CD4-positive, alpha-beta T cell treated with Interleukin-17A for 4 hours (primary cell): ENCODE data around the gene RUSF1.
A peak's percentile ranks its signal among the peaks of the same experiment; 100 is the strongest.
"Not testable (repeated sequence)": the region's sequence is repeated elsewhere in the genome, so short reads cannot be mapped to it uniquely, and the experiment has no call there.

Experiments used
- DNase-seq: peaks from one replicate; pipeline ENCODE4 v3.0.0-alpha.2; 2020; ENCODE audit warnings: mixed read lengths

Gene RUSF1

DNA sequence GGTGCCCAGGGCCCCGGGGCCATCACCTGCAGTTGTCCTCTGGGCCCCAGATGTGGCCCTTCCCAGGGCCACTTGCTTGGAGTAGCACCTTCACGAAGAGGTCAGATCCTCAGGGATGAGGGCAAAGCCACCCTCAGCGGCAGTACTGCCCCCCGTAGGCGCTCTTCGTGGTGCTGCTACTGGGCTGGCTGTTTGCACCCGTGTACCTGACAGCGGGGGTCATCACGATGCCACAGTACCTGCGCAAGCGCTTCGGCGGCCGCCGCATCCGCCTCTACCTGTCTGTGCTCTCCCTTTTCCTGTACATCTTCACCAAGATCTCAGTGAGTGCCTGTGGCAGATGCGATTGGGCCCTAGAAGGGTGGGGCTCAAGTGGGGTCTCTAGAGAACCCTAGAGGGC, 22.6 kb downstream of the RUSF1 start:
- DNase-seq = no peak

DNA sequence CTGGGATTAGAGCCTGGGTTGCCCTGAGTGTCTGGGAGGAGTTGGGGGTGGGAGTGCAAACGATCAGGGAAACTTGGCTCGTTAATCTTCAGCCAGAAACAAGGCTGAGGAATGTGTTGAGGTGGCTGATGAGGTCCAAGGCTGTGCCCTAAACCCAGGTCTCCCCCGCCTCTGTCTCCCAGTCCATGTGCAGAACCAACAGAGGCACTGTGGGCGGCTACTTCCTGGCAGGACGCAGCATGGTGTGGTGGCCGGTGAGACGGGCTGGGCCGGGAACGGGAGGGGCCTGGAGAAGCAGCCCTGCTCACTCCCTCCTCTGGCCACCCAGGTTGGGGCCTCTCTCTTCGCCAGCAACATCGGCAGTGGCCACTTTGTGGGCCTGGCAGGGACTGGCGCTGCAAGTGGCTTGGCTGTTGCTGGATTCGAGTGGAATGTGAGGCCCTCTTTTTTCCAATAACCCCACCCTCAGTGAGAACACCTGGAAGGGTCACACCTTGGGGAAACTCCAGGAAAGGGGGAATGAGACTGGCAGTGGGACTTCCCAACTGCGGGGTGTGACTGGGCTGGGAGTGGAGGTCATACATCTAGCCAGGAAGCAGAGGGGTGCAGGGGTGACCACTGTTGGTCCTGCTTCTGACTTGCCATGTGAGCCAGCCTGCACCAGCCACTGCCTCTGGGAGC, 23.6 kb downstream of the RUSF1 start:
- DNase-seq = no peak

DNA sequence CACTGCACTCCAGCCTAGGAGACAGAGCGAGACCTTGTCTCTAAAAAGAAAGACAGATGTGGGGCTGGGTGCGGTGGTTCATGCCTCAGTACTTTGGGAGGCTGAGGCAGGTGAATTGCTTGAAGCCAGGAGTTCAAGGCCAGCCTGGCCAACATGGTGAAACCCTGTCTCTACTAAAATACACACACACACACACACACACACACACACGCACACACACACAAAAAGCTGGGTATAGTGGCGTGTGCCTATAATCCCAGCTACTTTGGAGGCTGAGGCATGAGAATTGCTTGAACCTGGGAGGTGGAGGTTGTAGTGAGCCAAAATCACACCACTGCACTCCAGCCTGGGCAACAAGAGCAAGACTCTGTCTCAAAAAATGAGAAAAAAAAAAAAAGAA, 24.1 kb downstream of the RUSF1 start:
- DNase-seq = not testable (repeated sequence)

DNA sequence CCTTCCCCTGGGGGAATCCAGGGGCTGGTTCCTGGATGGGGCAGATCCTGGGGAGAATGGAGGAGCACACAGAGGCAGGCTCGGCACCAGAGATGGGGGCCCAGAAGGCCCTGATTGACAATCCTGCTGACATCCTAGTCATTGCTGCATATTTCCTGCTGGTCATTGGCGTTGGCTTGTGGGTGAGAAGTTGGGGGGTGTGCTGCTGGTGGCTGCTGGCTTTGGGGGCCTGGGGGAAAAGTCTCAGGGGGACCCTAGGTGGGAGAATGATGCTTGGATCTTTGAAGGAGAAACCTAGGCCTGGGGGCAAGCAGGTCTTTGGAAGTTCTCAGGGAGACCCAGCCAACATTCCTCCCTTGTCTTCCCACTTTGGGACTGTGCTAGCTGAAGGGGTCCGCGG, 25.1 kb downstream of the RUSF1 start, which contains the start of gene SLC5A2:
SLC5A2 (plus strand) TSS at position 43 of the 400 bp plus-strand sequence; CDS start at position 57, 14 bp downstream.
- no peak for DNase-seq

DNA sequence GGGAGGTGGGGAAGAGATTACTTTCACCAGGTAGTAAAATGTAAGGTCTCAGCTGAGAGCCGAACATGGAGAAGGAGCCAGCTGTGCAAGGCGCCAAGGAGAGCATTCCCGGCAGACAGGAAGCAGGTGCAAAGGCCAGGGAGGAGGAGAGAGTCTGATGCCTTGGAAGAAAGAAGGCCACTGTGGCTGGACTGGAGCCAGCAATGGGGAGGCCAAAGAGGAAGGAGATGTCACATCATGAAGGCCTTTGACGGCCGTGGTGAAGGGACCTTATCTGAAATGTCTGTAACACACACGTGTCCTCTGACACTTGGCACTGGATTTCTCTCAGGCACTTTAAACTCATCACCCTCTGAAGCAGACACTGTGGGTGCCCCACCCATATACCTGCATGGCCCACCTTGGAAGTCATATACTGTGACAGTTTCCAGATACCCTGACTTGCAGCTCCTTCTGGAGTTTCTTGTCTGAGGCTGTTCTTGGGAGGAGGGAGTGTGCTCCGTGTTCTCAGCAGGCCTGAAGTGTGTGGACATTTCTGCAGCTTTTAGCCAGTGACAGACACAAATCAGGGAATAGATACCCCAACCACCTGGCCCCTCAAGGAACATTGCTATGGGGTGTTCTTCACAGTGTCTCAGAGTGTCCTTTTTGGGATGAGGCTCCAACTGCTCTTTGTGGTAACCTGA, 27.2 kb downstream of the RUSF1 start:
- no peak for DNase-seq

DNA sequence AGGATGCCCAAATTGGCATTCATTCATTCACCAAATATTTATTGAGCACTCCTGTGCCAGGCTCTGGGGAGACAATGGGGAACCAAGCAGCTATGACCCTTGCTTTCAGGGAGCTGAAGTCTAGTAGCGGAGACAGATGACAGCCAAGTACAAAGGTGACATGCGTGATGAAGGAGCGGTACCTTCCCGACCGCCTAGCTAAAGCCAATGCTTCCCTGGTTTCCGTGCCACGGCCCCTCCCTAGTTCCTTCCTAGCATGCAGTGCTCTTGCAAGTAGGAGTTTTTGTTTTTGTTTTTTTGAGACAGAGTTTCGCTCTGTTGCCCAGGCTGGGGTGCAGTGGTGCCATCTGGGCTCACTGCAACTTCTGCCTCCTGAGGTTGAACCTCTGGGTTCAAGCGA, 28.4 kb downstream of the RUSF1 start:
- no peak for DNase-seq

DNA sequence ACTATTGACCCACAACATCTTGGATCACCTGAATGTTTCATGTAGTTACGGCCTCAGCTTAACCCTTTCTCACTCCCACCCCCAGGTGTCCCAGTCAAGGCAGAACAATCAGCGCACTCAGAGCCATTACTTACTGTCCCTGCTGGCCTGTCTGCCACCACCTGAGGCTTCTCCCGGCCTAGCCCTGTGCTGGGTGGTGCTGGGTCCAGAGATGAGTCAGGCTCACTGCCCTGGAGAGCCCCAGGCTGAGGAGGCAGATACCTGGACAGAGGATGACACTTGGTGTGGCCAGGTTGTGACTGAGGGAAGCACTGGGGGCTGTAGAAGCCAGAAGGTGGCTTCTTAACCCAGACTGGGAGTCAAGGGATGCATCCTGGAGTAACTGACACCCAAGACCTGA, 29.2 kb downstream of the RUSF1 start:
- DNase-seq = no peak

DNA sequence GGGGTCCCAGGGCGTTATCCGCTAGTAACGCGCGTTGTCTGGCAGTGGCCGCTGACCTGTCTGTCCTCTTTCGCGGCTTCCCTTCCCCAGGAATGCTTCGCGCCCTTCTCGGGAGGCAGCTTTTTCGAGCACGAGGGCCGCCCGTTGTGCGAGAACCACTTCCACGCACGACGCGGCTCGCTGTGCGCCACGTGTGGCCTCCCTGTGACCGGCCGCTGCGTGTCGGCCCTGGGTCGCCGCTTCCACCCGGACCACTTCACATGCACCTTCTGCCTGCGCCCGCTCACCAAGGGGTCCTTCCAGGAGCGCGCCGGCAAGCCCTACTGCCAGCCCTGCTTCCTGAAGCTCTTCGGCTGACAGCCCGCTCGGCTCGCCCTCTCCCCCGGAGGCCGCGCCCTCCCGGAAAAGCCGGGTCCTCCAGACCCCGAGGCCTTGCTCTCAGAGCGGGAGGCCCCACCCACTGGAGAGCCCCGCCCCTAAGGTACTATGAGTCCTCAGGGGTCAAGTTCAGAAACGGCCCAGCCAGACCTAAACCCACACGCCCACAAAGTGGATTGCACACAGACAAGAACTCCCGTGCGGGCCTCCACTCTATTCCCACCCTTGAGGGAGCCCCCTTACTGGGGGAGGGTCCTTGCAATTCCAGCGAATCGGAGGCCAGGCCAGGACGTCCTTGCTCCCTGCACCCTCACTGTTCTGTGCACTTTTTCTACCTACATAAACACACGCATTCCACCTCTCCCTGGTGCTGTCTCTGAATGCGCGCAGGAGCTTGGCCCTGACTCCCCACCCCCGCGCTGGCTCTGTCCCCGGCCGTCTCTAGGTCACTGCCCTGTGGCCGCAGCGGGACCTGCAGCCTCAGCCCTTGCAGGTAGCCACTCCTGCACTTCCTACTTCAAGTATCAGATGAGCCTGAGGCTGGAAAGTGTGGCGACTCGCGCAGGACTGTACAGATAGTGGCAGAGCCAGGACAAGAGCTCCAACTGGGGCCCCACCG, 30.7 kb downstream of the RUSF1 start:
- peak; percentile 64 for DNase-seq

DNA sequence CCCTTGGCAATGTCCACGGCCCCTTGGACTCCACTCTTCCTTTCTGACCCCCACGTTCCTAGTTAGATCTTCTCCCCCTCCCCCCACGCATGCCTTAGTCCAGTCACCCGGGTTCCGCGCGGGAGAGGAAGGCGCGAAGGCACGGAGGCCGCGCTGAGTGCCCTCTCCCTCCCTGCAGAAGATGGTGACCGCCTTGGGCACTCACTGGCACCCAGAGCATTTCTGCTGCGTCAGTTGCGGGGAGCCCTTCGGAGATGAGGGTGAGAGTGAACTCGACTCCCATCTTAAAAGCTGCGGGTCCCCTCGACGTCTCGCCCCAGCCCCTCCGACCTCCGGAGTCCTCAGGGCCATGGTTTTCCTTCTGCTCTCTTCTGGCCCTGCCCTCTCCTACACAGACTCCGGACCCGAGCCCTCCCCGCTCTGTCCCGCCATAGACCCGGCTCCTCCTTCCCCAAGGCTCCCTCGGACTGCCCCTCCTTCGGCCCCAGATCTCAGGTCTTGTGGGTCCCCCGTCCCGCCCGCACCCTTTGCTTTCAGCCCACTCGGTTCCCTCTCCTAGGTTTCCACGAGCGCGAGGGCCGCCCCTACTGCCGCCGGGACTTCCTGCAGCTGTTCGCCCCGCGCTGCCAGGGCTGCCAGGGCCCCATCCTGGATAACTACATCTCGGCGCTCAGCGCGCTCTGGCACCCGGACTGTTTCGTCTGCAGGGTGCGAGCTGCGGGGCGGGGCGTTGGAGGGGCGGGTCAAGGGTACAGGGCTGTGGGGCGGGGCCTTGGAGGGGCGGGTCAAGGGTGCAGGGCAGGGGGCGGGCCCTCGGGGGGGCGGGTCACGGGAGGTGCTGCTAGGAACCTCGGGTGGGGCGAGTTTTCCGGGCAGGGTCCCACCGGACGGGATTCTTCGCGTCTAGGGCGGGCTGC, 31.6 kb downstream of the RUSF1 start:
- DNase-seq = peak; percentile 100

DNA sequence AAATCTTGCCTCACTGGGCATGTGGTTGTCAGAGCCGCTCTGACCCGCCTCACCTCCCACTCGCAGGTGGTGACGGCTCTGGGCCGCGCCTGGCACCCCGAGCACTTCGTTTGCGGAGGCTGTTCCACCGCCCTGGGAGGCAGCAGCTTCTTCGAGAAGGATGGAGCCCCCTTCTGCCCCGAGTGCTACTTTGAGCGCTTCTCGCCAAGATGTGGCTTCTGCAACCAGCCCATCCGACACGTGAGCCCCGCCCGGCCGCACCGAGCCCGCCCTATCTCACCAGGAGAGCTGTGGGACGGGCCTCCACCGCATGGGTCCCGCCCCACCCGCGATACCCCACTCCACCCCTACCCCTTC, 32.3 kb downstream of the RUSF1 start:
- DNase-seq = no peak

DNA sequence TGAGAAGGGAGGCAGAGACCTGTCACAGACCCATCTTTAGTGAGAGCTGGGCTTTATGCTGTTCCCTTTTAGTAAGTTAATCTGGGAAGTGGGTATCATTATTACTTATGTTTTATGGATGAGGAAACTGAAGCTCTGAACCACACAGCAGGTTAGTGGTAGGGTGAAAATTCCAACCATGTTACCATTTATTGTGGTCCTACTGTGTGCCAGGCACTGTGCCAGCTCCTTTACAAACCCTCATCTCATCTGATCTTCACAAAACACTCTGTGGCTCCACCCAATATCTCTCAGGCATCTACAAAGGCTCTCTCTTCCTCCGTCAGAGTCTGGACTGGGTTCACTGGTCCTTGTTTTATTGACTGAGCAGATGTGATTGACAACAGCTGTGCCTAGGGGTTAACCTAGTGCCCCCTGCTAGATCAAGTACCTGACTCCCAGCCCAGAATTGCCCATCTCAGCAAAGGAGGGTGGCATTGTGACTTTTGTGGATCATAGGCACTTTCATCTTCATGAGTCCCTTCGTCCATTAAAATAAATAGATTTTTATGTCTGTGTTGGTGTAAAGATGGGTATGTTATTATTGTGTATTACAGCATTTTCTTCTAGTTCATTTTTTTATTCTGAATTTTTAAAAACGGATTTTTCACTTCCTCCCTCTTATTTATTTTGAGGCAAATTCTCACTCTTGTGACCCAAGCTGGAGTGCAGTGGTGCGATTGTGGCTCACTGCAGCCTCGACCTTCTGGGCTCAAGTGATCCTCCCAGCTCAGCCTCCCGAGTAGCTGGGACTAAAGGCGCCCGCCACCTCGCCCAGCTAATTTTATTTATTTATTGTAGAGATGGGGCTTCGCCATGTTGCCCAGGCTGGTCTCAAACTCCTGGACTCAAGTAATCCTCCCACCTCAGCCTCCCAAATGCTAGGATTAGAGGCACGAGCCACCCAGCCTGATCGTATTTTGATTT, 33.1 kb downstream of the RUSF1 start:
- DNase-seq = no peak

DNA sequence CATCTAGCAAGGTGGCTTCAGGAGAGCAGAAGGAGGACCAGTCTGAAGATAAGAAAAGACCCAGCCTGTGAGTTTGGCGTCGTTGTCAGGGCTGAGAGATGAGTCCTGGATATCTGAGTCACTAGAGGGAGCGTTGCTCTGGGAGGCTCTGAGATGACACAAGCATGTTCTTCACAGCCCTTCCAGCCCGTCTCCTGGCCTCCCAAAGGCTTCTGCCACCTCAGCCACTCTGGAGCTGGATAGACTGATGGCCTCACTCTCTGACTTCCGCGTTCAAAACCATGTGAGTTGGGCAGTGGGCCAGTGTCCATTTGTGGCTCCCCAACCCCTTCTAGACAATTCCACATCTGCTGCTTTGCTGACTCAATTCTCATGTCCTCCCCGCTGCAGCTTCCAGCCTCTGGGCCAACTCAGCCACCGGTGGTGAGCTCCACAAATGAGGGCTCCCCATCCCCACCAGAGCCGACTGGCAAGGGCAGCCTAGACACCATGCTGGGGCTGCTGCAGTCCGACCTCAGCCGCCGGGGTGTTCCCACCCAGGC, 33.9 kb downstream of the RUSF1 start:
- no peak for DNase-seq

DNA sequence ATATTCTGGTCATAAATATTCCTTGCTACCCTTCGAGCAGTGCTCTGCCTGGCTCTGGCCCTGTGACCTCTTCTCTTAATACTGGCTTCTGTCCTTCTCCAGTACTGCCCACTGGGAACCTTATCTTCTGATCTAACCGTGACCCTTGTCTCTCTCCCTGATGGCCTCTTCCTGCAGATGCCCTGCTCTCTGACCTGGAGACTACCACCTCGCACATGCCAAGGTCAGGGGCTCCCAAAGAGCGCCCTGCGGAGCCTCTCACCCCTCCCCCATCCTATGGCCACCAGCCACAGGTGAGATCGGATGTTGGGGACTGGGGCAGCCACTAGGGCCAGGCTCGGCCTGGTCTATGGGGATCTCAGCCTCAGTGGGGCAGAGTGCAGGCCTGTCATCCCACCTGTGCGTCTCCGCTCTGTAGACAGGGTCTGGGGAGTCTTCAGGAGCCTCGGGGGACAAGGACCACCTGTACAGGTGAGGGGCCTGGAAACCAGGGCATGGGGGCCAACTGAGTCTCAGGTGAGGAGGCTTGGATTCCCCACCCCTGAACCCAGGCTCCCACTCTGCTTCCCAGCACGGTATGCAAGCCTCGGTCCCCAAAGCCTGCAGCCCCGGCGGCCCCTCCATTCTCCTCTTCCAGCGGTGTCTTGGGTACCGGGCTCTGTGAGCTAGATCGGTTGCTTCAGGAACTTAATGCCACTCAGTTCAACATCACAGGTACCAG, 34.8 kb downstream of the RUSF1 start:
- DNase-seq = no peak

DNA sequence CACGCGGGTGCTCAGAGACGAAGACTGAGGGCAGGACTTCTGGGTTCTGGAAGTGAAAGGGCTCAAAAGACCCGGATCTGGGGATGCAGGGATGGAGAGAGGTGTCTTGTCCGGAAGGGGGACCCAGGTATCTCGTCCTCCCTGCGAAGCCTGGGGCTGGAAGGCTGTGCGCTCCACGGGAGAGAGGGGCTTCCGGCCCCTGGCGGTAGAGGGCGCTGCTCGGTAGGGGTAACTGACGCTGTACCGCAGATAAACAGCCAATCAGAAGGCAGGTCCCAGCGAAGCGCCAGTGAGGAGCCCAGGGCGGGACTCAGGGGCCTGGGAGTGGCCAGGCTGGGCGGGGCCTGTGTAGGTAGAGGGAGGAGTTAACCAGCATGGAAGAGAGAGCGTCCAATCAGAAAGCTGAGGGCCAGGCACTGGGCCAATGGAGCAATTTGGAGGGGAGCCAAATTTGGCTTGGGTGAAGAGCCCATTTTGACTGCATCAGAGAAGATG, 35.4 kb downstream of the RUSF1 start:
- DNase-seq = peak; percentile 47

DNA sequence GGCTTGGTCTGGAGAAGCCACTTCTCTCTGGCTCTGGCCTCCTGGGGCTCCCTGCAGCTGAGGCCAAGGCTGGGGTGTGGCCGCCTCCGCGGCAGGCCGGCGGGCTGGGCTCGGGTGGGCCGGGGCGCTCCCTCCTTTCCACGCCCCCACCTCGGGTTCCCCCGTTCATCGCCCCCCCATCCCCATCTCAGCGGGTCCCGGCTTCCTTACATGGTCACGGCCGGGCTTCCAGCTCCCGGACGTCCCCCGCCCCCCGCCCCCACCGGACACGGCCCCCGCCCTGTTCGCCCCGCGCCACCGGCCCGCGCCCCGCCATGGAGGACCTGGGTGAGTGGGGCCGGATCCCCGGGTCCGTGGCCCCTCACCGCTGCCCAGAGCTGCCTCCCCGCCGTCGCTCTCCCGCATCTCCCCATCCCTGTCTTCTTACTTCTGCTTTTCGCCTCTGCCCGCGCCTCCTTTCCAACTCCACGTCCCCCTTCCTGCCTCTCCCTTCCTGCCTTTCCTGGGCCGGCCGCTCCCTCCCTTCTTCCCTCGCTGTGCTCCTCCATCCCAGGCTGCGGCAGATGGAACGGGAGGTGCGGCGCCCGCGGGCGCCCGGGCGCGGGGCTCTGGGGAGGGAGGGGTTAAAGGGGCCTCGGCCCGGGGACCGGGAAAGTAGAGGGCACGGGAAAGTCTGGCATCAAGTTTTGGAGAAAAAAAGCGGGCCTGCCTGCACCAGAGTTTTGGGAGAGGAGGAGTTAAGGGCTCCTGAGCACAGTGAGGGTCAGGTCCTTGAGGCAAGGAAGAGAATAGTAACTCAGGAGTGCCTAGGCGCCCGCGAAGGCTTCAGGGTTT, 36.1 kb downstream of the RUSF1 start, which contains the start of gene TGFB1I1:
TGFB1I1 (plus strand) TSS at position 278 of the 834 bp plus-strand sequence; CDS start at position 315, 37 bp downstream.
- DNase-seq = no peak

DNA sequence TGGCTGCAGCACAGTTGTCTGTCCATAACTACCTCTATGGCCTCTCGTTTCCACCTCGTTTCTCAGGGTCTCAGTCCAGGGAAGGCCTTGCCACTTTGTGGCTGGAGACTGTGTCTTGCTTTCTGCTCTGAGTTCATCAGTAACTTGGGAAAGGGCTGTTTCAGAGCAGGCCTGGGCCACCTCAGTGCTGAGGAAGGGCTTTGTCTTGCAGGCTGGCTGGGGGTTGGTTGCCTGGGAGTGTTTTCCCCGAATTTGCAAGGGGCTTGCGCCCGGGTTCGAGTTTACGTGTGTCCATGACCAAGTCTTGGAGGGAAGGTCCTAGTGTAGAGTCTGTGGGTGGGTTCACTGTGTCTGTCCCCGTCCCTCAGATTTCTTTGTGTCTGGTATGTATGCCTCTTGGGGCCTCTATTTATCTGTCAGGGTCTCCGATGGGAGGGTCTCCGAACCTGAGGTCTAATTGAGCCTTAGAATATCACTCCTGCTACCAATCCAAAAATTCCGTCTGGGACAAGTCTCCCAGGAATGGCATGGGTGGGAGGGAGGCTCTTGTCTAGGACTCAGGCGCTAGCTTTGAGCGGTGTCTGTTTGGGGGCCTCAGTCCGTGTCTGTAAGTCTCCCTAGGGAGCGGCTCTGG, 36.8 kb downstream of the RUSF1 start:
- DNase-seq = no peak

DNA sequence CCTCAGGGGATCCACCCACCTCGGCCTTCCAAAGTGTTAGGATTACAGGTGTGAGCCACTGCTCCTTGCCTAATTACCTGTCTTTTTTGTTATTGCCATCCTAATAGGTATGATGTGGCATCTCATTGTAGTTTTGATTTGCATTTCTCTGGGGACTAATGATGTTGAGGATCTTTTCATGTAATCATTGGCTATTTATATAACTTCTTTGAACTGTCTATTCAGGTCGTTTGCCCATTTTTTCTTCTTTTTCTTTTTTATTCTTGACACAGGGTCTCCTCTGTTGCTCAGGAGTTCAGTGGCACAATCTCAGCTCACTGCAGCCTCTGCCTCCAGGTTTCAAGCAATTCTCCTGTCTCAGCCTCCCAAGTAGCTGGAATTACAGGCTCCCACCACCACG, 37.6 kb downstream of the RUSF1 start:
- no peak for DNase-seq

DNA sequence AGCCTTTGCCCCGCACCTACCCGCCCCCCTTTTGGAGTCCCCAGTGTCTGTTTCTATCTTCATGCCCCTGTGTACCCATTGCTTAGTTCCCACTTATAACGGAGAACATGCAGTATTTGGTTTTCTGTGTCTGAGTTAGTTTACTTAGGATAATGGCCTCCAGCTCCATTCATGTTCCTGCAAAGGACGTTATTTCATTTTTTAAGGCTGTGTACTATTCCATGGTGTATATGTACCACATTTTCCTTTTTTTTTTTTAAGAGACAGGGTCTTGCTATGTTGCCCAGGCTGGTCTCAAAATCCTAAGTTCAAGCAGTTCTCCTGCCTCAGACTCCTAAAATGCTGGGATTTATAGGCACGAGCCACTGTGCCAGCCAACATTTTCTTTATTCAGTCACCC, 40.3 kb downstream of the RUSF1 start:
- DNase-seq = no peak
